SU-DHL-6 (cell line): ENCODE results near the gene PPP1R14C.

Experiments
- H2AFZ ChIP-seq: fragments of 200-600 bp; sonication (generic); 2 replicates; pipeline ENCODE4 v1.6.1; 2014; ENCODE audit warnings: low read depth, mild to moderate bottlenecking, moderate library complexity, mixed read lengths, antibody characterized with exemption, low read length; ENCODE audit not compliant: severe bottlenecking
- H3F3A ChIP-seq: fragments of 200-600 bp; shearing (Covaris generic); 2 replicates; pipeline ENCODE4 v1.6.0; 2016; ENCODE audit warnings: antibody characterized with exemption, mild to moderate bottlenecking; ENCODE audit not compliant: insufficient read depth
- H3K27ac ChIP-seq: fragments of 200-600 bp; sonication (generic); 2 replicates; pipeline ENCODE4 v1.5.1; 2016; ENCODE audit warnings: low read depth, mild to moderate bottlenecking, low read length, moderate library complexity, mixed read lengths
- H3K27me3 ChIP-seq: fragments of 200-600 bp; sonication (generic), shearing (Covaris generic); 2 replicates; pipeline ENCODE4 v1.6.0; 2014; ENCODE audit warnings: mild to moderate bottlenecking, low read length
- H3K36me3 ChIP-seq: fragments of 200-600 bp; sonication (generic); 2 replicates; pipeline ENCODE4 v1.6.1; 2014; ENCODE audit warnings: mild to moderate bottlenecking, low read length, mixed read lengths
- H3K4me2 ChIP-seq: fragments of 300-600, 200-600 bp; shearing (Covaris generic), sonication (generic); 2 replicates; pipeline ENCODE4 v1.6.0; 2014; ENCODE audit warnings: low read length, low read depth, mild to moderate bottlenecking; ENCODE audit not compliant: poor library complexity, severe bottlenecking
- H3K4me3 ChIP-seq: fragments of 200-600 bp; sonication (generic); 2 replicates; pipeline ENCODE4 v1.5.1; 2014; ENCODE audit warnings: antibody characterized with exemption, low read length, mild to moderate bottlenecking, mixed read lengths; ENCODE audit not compliant: insufficient read depth, poor library complexity, severe bottlenecking
- H3K79me2 ChIP-seq: fragments of 200-600 bp; sonication (generic); 2 replicates; pipeline ENCODE4 v1.6.1; 2014; ENCODE audit warnings: mild to moderate bottlenecking, low read length, moderate library complexity; ENCODE audit not compliant: insufficient read depth
- H3K9ac ChIP-seq: fragments of 200-600 bp; sonication (generic); 2 replicates; pipeline ENCODE4 v1.7.0; 2014; ENCODE audit warnings: mild to moderate bottlenecking, low read length
- H3K9me2 ChIP-seq: fragments of 200-600 bp; sonication (generic); replicated peaks from 2 replicates; pipeline ENCODE4 v1.6.1; 2014; ENCODE audit warnings: low read length; ENCODE audit not compliant: insufficient read depth
- H3K9me3 ChIP-seq: fragments of 200-600 bp; sonication (generic); 2 replicates; pipeline ENCODE4 v1.6.1; 2014; ENCODE audit warnings: low read length, mixed read lengths; ENCODE audit not compliant: insufficient read depth
- H4K20me1 ChIP-seq: fragments of 200-600 bp; sonication (generic); 2 replicates; pipeline ENCODE4 v1.6.1; 2014; ENCODE audit warnings: low read depth, mild to moderate bottlenecking, antibody characterized with exemption, low read length, moderate library complexity, mixed read lengths
- CTCF ChIP-seq: fragments of 200-600 bp; sonication (generic); IDR thresholded peaks from one replicate; pipeline ENCODE4 v1.5.1; 2017; ENCODE audit warnings: antibody characterized with exemption, mild to moderate bottlenecking, low read length, moderate library complexity; ENCODE audit not compliant: insufficient read depth, poor library complexity, severe bottlenecking
- EZH2phosphoT487 ChIP-seq: fragments of 200-600 bp; sonication (generic), shearing (Covaris generic); conservative IDR thresholded peaks from 2 replicates; pipeline ENCODE4 v1.6.1; 2018; ENCODE audit warnings: mild to moderate bottlenecking, antibody characterized with exemption, low read length, moderate library complexity, mixed read lengths

PPP1R14C gene

GRCh38 chr6:150202934-150203333, 60.1 kb downstream of the PPP1R14C start:
- Histone ChIP-seq H4K20me1 (no peaks in the 10 kb centered on the region), H3K9me3 (no peaks in the 10 kb centered on the region), H3K9ac (no peak overlapping the region), H3K27me3 (no peaks in the 10 kb centered on the region), H3K4me2 (no peak overlapping the region), H3K4me3 (no peak overlapping the region), H2AFZ (no peak overlapping the region), H3F3A (no peaks in the 10 kb centered on the region), H3K36me3 (no peaks in the 10 kb centered on the region), H3K27ac (no peak overlapping the region), H3K79me2 (no peaks in the 10 kb centered on the region), H3K9me2 (no peaks in the 10 kb centered on the region)
- TF ChIP-seq CTCF (no peak), EZH2phosphoT487 (no peak)

GRCh38 chr6:150203378-150203777, 60.5 kb downstream of the PPP1R14C start:
- Histone ChIP-seq H3K9me3 (no peaks in the 10 kb centered on the region), H2AFZ (no peak overlapping the region), H4K20me1 (no peaks in the 10 kb centered on the region), H3K4me3 (no peak overlapping the region), H3K9me2 (no peaks in the 10 kb centered on the region), H3K4me2 (no peak overlapping the region), H3K27ac (no peak overlapping the region), H3F3A (no peaks in the 10 kb centered on the region), H3K27me3 (no peaks in the 10 kb centered on the region), H3K9ac (no peak overlapping the region), H3K79me2 (no peaks in the 10 kb centered on the region), H3K36me3 (no peaks in the 10 kb centered on the region)
- TF ChIP-seq EZH2phosphoT487 (no peak), CTCF (no peak)

GRCh38 chr6:150203871-150204545, 61.2 kb downstream of the PPP1R14C start:
- Histone ChIP-seq H3K4me3 (no peak overlapping the region), H3K9me2 (no peaks in the 10 kb centered on the region), H3K9me3 (no peaks in the 10 kb centered on the region), H3K79me2 (no peaks in the 10 kb centered on the region), H3F3A (no peaks in the 10 kb centered on the region), H3K27ac (no peak overlapping the region), H3K27me3 (no peaks in the 10 kb centered on the region), H2AFZ (no peak overlapping the region), H3K36me3 (no peaks in the 10 kb centered on the region), H4K20me1 (no peaks in the 10 kb centered on the region), H3K9ac (no peak overlapping the region), H3K4me2 (no peak overlapping the region)
- TF ChIP-seq CTCF (no peak), EZH2phosphoT487 (no peak)
